ENCODE measurements around the gene GPR162.

- no peak for TF ChIP-seq CTCF (IDR thresholded peaks at IDR 0.05; ENCODE audit: low read length)
- no peak for TF ChIP-seq EZH2 (optimal IDR thresholded peaks at IDR 0.05; ENCODE audit: low read depth, low read length)
- no peak for TF ChIP-seq EZH2phosphoT487 (IDR thresholded peaks at IDR 0.05; ENCODE audit: low read length)
These were observed 37.2 kb downstream of the GPR162 start for GRCh38 chr12:6858799-6859198.

All from MM.1S (cell line).